CD4-positive, alpha-beta T cell treated with Interleukin-17A for 4 hours (primary cell): ENCODE data around the gene PPWD1.
"Not testable (repeated sequence)": the region's sequence is repeated elsewhere in the genome, so short reads cannot be mapped to it uniquely, and the experiment has no call there.

Experiments
- DNase-seq: peaks from one replicate; pipeline ENCODE4 v3.0.0-alpha.2; 2020; ENCODE audit warnings: mixed read lengths

The PPWD1 gene

GRCh38 chr5:65562731-65563701 is at the start of gene PPWD1, which contains the start of gene CENPK:
Gene PPWD1 (plus strand): TSS chr5:65563296. CDS start chr5:65563311, 15 bp downstream.
Gene CENPK (minus strand): TSS chr5:65563168. CDS start chr5:65554907, 8,261 bp downstream.
- peak; percentile 94 for DNase-seq

DNA sequence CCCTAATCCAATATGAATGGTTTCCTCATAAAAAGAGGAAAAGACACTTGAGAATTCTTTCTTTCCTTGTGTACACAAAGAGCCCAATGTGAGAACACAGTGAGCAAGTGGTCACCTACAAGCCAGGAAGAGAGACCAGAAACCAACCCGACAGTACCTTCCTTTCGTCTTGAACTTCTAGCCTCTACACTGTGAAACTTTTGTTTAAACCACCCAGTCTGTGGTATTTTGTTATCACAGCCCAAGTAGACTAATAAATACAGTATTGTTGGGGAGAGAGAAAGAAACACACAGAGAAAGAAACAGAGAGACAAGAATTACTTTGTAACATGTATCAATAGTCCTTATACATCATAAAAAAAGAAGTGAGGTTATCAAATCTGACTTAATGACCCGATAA is 37.4 kb upstream of the PPWD1 start:
- DNase-seq: no peak

- no peak for DNase-seq
Measured at GRCh38 chr5:65530904-65531303, 32.2 kb upstream of the PPWD1 start.

DNA sequence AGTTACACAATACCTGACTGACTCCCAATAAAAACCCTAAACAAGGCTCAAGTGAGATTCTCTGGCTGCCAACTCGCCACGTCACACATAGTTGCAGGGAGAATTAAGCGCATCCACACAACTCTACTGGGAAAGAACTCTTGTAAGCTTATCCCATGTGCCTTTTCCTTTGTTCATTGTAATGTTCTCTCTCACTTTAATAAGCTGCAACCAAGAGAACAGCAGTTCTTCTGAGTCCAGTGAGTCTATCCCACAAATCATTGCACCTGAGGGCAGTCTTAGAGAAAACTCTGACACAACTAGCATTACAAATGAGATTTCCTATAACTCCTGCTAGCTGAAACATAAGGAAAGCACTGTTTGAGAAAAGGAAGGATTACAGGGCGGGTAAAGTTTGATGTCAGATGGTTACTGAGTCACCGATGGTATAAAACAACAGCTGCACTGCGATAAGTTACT is 27.5 kb upstream of the PPWD1 start:
- DNase-seq: no peak

DNA sequence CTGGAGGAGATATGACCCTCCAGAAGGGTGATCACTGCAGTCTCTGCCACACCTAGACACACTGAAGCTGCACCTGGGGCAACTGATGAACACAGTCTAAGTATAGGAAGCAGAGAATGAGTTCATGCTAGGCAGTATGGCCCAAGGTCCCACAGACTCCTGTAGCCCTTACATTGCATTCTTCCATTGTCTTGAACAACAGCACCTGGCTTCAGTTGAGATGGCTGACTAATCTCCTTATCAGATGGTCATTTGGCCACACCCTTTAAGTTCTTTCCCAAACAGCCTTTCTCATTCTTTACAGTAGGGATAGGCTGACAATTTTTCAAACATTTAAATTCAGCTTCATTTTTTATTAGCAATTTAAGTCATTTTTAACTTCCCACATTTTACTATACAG is 23.3 kb upstream of the PPWD1 start:
- DNase-seq: no peak

- DNase-seq: no peak
Measured at GRCh38 chr5:65544473-65544872, 18.6 kb upstream of the PPWD1 start.

DNA sequence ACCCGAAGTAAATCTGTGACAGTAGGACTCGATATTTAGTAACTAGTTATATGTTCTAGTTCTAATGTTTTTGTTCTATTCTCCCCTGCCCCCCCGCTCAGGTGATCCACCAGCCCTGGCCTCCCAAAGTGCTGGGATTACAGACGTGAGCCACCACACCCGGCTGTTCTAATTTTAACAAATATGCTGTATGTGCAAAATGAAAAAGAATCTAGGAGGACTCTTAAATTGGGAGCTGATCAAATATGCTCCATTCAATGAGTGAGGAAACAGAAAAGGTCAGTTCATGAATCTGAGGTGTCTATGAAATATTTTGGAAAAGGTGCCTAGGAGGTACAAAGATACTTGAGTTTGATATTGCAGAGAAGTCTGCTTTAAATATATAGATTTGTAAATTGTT is 17.0 kb upstream of the PPWD1 start:
- no peak for DNase-seq

DNA sequence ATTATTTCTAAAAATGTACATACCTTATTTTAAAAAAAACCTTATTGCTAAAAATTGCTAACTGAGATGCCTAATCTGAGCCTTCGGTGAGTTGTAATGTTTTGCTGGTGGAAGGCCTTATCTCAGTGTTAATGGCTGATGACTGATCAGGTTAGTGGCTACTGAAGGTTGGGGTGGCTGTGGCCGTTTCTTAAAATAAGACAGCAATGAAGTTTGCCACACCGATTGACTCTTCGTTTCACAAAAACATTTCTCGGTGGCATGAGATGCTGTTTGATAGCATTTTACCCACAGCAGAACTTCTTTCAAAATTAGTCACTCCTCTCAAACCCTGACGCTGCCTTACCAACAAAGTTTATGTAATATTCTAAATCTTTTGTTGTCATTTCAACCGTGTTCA is 14.8 kb upstream of the PPWD1 start:
- no peak for DNase-seq

- no peak for DNase-seq
Measured at GRCh38 chr5:65553941-65554340, 9.2 kb upstream of the PPWD1 start.

- DNase-seq: no peak
Measured at GRCh38 chr5:65555287-65555686, 7.8 kb upstream of the PPWD1 start.

DNA sequence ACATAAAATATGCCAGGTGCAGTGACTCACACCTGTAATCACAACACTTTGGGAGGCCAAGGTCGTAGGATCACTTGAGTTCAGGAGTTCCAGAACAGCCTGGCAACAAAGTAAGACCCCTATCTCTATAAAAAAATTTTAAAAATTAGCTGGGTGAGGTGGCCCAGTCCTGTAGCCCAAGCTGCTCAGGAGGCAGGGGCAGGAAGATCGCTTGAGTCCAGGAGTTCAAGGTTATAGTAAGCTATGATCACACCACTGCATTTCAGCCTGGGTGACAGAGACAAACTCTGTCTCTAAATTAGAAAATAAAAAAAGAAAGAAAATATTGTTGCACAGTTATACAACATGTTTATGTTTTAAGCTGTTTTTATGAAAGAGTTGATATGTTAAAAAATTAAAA is 6.9 kb upstream of the PPWD1 start:
- no peak for DNase-seq

DNA sequence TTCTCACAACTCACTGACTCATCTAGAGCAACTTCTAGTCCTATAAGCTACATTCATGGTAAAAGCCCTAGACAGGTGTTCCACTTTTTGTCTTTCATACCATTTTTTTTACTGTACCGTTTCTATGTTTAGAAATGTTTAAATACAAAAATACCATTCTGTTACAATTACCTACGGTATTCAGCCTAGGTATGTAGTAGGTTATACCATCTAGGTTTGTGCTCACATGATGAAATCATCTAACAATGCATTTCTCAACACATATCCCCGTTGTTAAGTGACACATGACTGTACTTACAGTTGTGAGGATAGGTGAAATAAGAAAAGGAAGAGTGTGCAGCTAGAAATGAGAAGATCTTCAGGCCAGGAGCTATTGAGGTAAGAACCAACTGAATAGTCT is 6.4 kb upstream of the PPWD1 start:
- no peak for DNase-seq

DNA sequence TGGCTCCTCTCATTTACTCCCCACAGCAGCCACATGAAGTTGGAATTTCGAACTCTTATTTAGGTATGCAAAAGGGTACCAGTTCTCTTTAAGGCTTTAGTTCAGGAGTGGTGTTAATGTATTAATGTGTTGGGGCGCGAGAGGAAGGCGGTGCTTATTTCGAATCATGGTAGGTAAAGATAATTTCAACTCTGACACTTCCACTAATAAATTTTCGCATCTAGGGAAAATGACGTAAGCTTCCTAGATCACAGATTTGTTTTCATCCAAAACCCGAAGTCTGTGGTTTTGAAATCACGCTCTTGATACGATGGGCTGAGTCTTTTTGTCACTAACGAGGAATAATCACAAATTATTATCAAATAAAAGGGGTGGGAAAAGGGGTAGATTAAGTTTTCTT is 681 bp downstream of the PPWD1 start:
- peak; percentile 3 for DNase-seq

DNA sequence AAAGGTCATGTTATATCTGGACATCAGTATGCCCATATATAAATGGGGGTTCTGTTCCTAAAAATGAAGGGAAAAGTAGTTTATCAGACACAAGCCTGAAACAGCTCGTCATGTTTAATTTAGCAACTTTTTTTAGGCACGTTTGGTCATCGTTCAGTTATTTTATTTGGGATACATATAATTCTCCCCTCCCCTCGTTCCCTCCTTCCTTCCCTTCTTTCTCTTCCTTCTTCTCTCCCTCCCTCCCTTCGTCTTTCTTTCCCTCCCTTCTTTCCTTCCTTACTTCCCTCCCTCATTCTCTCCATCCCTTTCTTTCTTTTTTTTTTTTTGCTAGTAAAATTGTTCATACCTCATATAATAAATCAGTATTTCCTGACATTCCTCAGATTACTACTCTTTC is 3.4 kb downstream of the PPWD1 start:
- no peak for DNase-seq

DNA sequence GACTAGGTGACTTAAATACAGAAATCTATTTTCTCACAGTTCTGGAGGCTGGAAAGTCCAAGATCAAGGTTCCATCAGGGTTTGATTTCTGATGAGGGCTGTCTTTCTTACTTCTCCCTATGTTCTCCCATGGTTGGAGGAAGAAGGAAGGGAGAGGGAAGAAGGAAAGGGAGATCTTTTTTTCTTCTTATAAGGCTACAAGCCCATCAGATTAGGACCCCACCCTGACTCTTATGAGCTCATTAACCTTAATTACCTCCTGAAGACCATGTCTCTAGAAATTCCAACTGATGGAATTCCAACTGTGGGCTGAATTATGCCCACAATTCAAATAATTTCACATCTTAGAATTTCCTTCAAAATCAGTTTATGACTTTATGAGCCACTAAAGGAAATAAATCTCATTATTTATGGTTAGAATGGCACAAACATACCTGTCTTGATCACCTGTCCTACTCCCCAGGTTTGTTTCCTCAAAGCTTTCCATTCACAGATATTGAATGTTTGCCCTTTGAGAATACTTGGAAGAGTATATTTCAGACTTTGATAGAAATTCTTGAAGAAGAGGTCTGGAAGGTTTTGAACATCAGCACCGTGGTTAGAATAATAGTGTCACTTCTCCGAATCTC is 7.6 kb downstream of the PPWD1 start:
- no peak for DNase-seq

DNA sequence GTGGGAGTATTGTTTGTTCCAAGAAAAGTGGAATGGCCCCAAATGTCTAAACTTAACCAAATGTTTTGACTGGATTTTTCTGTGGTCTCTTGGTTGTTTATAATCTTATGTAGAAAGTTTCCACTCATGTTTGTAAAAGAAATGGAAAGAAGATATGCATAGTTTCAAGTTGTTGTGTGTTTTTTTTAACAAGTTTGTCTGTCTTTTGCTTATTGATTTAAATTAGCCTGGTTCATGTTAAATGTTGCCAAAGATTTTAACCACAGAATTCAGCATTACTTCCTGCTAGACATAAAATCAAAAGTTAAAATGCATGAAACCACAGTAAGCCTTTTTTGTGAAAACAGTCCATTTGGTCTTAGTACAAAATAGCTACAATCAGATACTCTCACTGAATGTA is 14.0 kb downstream of the PPWD1 start:
- DNase-seq: no peak

- no peak for DNase-seq
Measured at GRCh38 chr5:65588694-65589093, 25.6 kb downstream of the PPWD1 start.

GRCh38 chr5:65601761-65602160 is 38.7 kb downstream of the PPWD1 start:
- DNase-seq: not testable (repeated sequence)

- DNase-seq: no peak
Measured at GRCh38 chr5:65611524-65611923, 48.4 kb downstream of the PPWD1 start.

DNA sequence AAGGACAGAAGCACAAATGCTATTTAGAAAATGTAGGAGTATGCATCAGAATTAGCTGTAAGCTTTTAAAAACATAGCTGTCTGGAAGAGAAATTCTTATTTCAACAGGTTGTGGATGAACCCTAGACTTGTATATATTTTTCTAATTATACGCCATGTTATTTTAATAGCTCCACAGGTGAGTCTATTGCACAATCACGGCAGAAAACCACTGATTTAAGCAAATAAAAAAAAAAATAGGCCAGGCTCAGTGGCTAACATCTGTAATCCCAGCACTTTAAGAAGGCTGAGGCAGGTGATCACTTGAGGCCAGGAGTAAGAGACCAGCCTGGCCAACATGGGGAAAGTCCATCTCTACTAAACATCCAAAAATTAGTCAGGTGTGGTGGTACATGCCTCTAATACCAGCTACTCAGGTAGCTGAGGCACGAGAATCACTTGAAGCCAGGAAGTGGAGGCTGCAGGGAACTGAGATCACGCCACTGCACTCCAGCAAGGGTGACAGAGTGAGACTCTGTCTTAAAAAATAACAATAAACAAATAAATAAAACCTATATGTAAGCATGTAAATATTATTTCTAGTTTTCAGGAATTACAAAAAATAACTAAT is 49.3 kb downstream of the PPWD1 start:
- no peak for DNase-seq

GRCh38 chr5:65620021-65620420 is 56.9 kb downstream of the PPWD1 start:
- no peak for DNase-seq

- DNase-seq: not testable (repeated sequence)
Measured at GRCh38 chr5:65621961-65622360, 58.9 kb downstream of the PPWD1 start.

DNA sequence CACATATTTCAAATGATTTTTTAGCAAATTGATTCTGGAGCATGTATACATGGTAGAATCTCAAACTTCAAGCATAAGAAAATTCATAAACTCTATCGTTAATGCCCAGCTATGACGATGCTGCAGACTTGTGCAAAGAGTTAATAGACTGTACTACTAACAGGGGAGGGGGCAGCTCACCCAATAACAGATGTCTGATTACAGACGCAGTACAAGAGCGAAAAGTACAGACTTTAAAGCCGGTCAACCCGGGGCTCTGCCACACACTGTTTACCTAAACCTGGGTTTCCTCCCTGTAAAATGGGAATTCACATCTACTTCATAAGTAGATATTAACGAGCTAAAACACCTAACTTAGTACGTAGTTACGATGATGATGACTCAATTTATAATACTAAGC is 60.4 kb downstream of the PPWD1 start:
- DNase-seq: no peak
